Non-pigmented ciliary epithelial cell (primary cell): ENCODE data around the gene MYO7A.

Experiments used
- DNase-seq: peaks from one replicate; pipeline ENCODE4 v3.0.0-alpha.2; 2010; ENCODE audit warnings: low read depth

MYO7A gene

GRCh38 chr11:77111946-77112345 lies 16.1 kb upstream of the MYO7A start:
- no peak for DNase-seq

DNA sequence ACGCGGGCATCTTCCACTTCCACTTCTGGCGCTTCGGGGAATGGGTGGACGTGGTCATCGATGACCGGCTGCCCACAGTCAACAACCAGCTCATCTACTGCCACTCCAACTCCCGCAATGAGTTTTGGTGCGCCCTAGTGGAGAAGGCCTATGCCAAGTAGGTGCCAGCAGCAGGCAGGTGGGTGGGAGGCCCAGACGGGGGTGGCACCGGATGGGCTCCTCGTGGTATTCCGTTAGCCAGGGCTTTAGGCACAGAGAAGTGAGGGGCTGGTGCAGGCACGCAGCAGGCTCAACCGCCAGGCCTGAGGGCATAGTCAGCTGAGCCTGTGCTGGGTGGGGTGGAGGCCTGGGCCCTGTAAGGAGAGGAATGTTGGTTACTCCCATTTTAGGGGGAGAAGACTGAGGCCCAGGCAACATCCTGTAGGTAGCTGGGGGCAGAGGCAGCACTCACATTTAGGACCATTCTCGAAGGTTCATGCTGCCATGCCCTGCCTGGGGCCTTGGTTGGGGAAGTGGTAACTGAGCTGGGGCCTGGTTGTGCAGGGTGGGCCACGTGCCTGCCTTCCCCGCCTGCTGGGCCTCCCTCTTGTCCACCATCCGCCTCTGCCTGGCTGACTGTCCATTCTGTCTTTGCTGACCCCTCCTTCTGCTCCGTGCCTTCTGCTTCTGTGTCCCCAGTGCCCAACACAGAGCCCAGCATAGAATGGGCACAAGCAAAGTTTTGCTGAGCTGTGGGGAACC lies 15.2 kb upstream of the MYO7A start:
- DNase-seq, result no peak

DNA sequence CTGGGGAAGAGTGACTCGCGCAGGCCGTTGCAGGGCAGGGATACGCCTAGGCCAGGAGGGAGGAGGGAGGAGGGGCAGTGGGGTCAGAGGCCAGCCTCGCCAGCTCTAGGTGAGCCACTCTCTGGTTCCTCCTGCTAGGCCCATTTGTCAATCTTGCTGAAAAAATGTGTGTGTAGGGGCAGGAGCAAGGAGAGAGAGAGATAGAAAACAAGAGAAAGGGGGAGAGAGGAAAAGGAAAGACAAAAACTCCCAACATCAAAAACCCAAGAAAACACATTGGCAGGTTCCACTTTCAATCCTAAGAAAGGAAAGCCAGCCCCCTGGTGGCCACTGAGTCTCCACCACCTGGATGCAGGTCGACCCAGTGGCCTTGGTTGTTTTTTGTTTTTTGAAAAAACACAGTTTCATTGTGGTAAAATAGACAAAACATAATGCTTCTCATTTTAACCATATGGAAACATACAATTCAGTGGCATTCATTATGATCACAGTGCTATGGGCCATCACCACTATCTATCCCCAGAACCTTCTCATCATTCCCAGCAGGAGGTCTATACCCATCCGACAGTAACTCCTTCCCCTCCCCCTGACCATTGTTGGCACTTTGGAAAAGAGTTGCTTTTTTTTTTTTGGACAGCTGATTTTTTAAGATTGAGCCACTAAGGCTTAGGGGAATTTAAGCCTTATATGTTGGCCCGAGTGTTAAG lies 14.5 kb upstream of the MYO7A start:
- DNase-seq, result no peak

DNA sequence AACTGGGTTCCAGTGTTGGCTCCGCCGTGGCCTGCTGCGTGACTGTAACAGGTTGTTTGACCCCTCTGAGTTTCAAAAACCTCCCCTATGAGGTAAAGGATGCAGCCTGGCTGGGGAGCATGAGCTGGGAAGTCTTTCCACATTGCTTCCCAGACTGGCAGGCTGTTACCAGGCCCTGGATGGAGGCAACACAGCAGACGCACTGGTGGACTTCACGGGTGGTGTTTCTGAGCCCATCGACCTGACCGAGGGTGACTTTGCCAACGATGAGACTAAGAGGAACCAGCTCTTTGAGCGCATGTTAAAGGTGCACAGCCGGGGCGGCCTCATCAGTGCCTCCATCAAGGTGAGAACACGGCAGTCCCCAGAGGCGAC lies 14.0 kb upstream of the MYO7A start:
- DNase-seq, result no peak

- DNase-seq, result no peak
Observed at GRCh38 chr11:77115181-77115611, 12.8 kb upstream of the MYO7A start.

- no peak for DNase-seq
Observed at GRCh38 chr11:77115956-77116355, 12.1 kb upstream of the MYO7A start.

GRCh38 chr11:77117492-77117891 lies 10.6 kb upstream of the MYO7A start:
- no peak for DNase-seq

GRCh38 chr11:77118086-77118485 lies 10.0 kb upstream of the MYO7A start:
- DNase-seq, result no peak

- no peak for DNase-seq
Observed at GRCh38 chr11:77118971-77119370, 9.1 kb upstream of the MYO7A start.

GRCh38 chr11:77119531-77119936 lies 8.5 kb upstream of the MYO7A start:
- DNase-seq, result no peak

DNA sequence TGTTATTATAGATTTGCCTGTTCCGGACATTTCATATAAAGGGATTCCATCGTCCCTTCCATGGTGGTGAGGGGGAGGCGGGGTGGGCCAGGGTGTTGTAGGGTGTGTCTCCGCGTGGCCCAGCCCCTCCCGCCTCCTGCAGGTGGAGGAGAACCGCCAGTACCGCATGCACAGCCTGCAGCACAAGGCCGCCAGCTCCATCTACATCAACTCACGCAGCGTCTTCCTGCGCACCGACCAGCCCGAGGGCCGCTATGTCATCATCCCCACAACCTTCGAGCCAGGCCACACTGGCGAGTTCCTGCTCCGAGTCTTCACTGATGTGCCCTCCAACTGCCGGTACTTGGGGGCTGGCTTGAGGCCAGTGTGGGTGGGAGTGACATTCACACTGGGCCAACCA lies 7.5 kb upstream of the MYO7A start:
- no peak for DNase-seq

DNA sequence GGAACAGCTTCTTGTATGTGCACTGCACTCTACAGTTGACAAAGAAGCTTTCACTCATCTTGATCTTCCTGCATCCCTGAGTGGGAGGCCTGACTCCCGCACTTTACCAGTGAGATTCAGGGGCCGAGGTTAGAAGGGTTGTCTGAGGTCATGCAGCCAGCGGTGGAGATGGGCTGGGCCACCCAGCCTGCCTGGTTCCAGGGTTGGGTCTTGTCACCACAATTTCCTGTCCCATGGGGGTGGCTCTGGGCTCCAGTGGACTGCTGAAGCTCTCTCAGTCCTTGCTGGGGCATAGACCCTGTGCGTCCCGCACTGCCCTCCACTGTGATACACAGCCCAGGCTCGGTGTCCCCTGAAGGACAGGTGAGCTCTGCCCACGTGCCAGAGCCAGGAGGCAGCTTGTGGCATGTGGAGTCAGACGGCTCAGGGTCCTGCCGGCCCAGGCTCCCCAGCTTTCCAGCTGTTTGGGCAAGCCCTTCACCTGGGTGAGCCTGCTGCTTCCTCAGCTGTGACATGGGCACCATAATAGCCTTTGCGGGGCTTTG lies 6.9 kb upstream of the MYO7A start:
- DNase-seq, result no peak

GRCh38 chr11:77121876-77122575 lies 6.0 kb upstream of the MYO7A start:
- no peak for DNase-seq

- no peak for DNase-seq
Observed at GRCh38 chr11:77122576-77123212, 5.4 kb upstream of the MYO7A start.

- DNase-seq, result no peak
Observed at GRCh38 chr11:77123591-77123990, 4.5 kb upstream of the MYO7A start.

DNA sequence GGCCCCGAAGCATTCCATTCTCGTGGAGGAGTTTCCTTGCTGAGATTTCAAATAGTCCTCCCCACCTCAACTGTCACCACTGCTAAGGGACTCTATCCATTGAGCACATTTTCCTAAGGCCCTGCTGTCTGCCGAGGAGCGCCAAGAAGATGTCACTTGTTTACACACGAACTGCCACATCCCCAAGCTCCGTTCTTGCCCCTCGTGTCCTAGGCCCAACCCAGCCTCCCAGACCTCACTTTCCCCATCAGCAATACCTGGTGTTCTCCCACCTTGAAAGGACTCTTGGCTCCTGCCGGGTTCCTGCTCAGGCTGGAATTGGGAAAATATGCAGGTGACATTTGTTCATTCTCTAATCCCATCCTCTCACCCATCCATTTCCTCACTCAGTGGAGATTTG lies 4.0 kb upstream of the MYO7A start:
- DNase-seq, result no peak

DNA sequence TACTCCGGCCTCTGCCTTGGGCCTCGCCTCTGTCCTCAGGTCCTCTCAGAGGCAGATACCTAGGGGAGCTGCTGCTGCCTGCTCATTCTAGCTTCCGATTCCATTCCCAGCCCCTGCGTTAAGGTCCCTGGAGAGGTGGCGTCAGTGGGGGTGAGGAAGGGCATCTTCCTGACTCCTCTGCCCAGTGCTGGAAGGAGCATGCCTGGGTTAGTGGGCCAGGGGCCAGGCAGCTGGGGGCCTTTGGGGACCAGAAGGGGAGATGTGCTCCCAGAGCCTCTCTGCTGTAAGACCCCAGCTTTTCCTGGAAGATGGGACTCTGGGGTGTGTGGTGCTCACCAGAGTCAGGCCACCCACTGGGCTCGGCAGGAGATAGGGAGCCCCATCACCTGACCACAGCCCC lies 3.6 kb upstream of the MYO7A start:
- no peak for DNase-seq

DNA sequence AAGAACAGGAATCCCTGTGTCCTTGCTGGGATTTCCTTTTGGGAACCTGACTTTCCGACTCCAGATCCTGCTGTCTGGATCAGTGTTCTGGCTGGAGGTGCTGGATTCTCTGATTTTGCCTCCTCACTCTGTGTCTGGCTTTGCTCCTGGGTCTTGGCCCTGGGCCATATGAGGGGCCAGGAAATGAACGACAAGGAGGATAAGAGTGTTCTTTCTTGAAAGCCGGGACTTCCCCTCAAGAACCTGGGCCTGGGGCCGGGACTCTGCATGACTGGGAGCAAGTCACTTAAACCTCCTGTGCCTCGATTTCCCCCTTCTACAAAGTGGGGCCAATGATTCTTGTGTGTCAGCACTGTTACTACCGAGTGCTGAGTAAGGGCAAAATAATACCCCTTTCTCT lies 2.9 kb upstream of the MYO7A start:
- DNase-seq, result no peak

DNA sequence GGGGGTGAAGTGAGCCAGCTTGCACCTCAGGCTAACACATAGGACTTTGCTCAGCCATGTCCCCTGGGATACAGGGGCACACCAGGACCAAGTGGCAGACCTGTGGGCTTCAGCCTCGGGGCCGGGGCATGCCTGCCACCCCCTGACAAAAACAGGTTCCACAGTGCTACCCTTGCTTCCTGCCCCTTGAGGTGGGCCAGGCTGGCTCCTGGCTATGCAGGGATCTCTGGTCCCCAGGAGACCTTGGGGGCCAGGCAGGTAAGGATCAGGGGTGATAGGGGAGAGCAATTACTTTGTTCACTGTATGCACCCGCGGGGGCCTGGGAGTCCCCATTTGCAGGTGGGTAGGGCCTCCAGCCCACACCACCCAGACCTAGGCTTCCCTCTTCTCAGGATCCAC lies 2.4 kb upstream of the MYO7A start:
- DNase-seq, result no peak

GRCh38 chr11:77126156-77126775 lies 1.8 kb upstream of the MYO7A start:
- no peak for DNase-seq

- no peak for DNase-seq
Observed at GRCh38 chr11:77126861-77127234, 1.2 kb upstream of the MYO7A start.
